Measurements from ENCODE around the gene PLCH2. TPM values are rescaled to one million over a fixed set of nuclear protein-coding genes. Genes with fewer than 3 reads are reported as not detected.
A peak's percentile ranks its signal among the peaks of the same experiment; 100 is the strongest.
"Not testable (repeated sequence)": the region's sequence is repeated elsewhere in the genome, so short reads cannot be mapped to it uniquely, and the experiment has no call there.

Gene PLCH2
- total and polyA plus RNA-seq, 9 of the 15 experiments (the other 6 are each of a cell fraction or from before 2014, with no cell fraction given) = 0.16 TPM; not detected in 8

GRCh38 chr1:2551544-2551943 is 75.5 kb downstream of the PLCH2 start:
- in situ Hi-C loops (cut with MboI); BruUV-seq (replicated peaks); ATAC-seq; H3K79me2 ChIP-seq (ENCODE audit: control insufficient read depth, insufficient read depth, low read length); H2AFZ ChIP-seq (ENCODE audit: low read depth, low read length); CTCF ChIA-PET (ENCODE audit: low intra/inter-chr PET ratio); H4K20me1 ChIP-seq (replicated peaks; ENCODE audit: control insufficient read depth, insufficient read depth, low read length); H3K36me3 ChIP-seq (ENCODE audit: control insufficient read depth, insufficient read depth, low read length); H3K4me3 ChIP-seq; H3K27me3 ChIP-seq (ENCODE audit: control insufficient read depth in 2 of 2, insufficient read depth in 2 of 2, low read length in 2 of 2); H3K4me2 ChIP-seq (ENCODE audit: insufficient read depth, low read length); H3K27ac ChIP-seq (ENCODE audit: extremely low read depth, low read depth, low read length); DNase-seq (ENCODE audit: extremely low read depth in 1 of 4, low spot score in 3 of 4); intact Hi-C loops (cut with micrococcal nuclease); H3K9me1 ChIP-seq (ENCODE audit: control insufficient read depth, insufficient read depth, low read length); H3K9me3 ChIP-seq (replicated peaks; ENCODE audit: control insufficient read depth, insufficient read depth, low read depth, low read length): not testable (repeated sequence)
- 56% methylated on average over 7 of the region's 9 CpGs for WGBS (ENCODE audit: insufficient coverage, low coverage, missing lambda C conversion rate)
- H3K9ac ChIP-seq (ENCODE audit: insufficient read depth in 1 of 2, low read depth in 2 of 2, low read length in 2 of 2) = peak overlapping the region in 1 of 2 experiments; percentile 35; a peak in 2 of 4 replicates
- peak; percentile 78 for FAIRE-seq
- TF ChIP-seq NFIC (IDR thresholded peaks at IDR 0.05) = peak; percentile 19; the same call in 1 of the 2 replicates
- 0 out of 2 replicates have a peak, but pooled peaks have one; percentile 45 for TF ChIP-seq ZBTB7A (IDR thresholded peaks at IDR 0.05; ENCODE audit: borderline replicate concordance, control insufficient read depth, low read depth, low read length)
- peaks cover 36 to 74% of the 10 kb centered on the region in 2 experiments for H3K4me1 ChIP-seq (replicated peaks in 1 of 2; ENCODE audit: control insufficient read depth in 2 of 2, insufficient read depth in 2 of 2, low read length in 2 of 2)
- POLR2A ChIA-PET = interaction anchor here (1.0 kb wide), 1 partner anchor 144 kb away, joined by 3 read pairs; no protein-coding TSS in a partner anchor

GRCh38 chr1:2552189-2552588 is 76.1 kb downstream of the PLCH2 start:
- H3K9me3 ChIP-seq (replicated peaks; ENCODE audit: control insufficient read depth, insufficient read depth, low read depth, low read length) = no peaks in the 10 kb centered on the region
- 69% methylated on average over 26 of the region's 26 CpGs for WGBS (ENCODE audit: insufficient coverage, low coverage, missing lambda C conversion rate)
- POLR2A ChIA-PET = interaction anchor here (1.0 kb wide), 1 partner anchor 145 kb away, joined by 3 read pairs; no protein-coding TSS in a partner anchor

More at GRCh38 chr1:2552189-2552588, 76.1 kb downstream of the PLCH2 start:
- Histone ChIP-seq H2AFZ (ENCODE audit: low read depth, low read length) (no peak overlapping the region), H3K36me3 (ENCODE audit: control insufficient read depth, insufficient read depth, low read length) (no peaks in the 10 kb centered on the region), H4K20me1 (replicated peaks; ENCODE audit: control insufficient read depth, insufficient read depth, low read length) (no peaks in the 10 kb centered on the region), H3K4me2 (ENCODE audit: insufficient read depth, low read length) (no peak overlapping the region), H3K9ac (ENCODE audit: insufficient read depth in 1 of 2, low read depth in 2 of 2, low read length in 2 of 2) (peak overlapping the region in 1 of 2 experiments; percentile 52; a peak in 2 of 4 replicates), H3K9me1 (ENCODE audit: control insufficient read depth, insufficient read depth, low read length) (no peaks in the 10 kb centered on the region), H3K79me2 (ENCODE audit: control insufficient read depth, insufficient read depth, low read length) (peaks cover 6% of the 10 kb centered on the region; the same call in 1 of the 3 replicates), H3K4me3 (no peak overlapping the region), H3K4me1 (replicated peaks in 1 of 2; ENCODE audit: control insufficient read depth in 2 of 2, insufficient read depth in 2 of 2, low read length in 2 of 2) (peaks cover 39 to 74% of the 10 kb centered on the region in 2 experiments), H3K27me3 (ENCODE audit: control insufficient read depth in 2 of 2, insufficient read depth in 2 of 2, low read length in 2 of 2) (no peaks in the 10 kb centered on the region), H3K27ac (ENCODE audit: extremely low read depth, low read depth, low read length) (no peak overlapping the region)
- no peak for FAIRE-seq
- TF ChIP-seq RERE (CRISPR knock-in tag; IDR thresholded peaks at IDR 0.05; ENCODE audit: borderline replicate concordance) (no peak), WHSC1 (IDR thresholded peaks at IDR 0.05; ENCODE audit: low read length) (no peak), KAT8 (IDR thresholded peaks at IDR 0.05; ENCODE audit: low read depth) (no peak), ESRRB (CRISPR knock-in tag; IDR thresholded peaks at IDR 0.05; ENCODE audit: borderline replicate concordance) (no peak), ZNF436 (CRISPR knock-in tag; IDR thresholded peaks at IDR 0.05) (no peak), ATF4 (CRISPR knock-in tag; IDR thresholded peaks at IDR 0.05) (no peak), RAD51 (IDR thresholded peaks at IDR 0.05; ENCODE audit: borderline replicate concordance, low read depth) (no peak), ELF1 (tag; IDR thresholded peaks at IDR 0.05) (no peak)
- CTCF ChIA-PET (ENCODE audit: low intra/inter-chr PET ratio) = no interaction called here
- DNase-seq (ENCODE audit: extremely low read depth in 1 of 4, low spot score in 3 of 4) = no peak
- intact Hi-C loops (cut with micrococcal nuclease) (no loop called here), in situ Hi-C loops (cut with MboI) (no loop called here)
- BruUV-seq (replicated peaks) = no TSS peak
- ATAC-seq = no peak
